ENCODE measurements around the gene ARHGAP18. TPM values are rescaled to one million over a fixed set of nuclear protein-coding genes. Genes with fewer than 3 reads are reported as not detected.

The ARHGAP18 gene
- total and polyA plus RNA-seq, 7 donors = 1.6 to 6.8 (median 5.5) TPM

DNA sequence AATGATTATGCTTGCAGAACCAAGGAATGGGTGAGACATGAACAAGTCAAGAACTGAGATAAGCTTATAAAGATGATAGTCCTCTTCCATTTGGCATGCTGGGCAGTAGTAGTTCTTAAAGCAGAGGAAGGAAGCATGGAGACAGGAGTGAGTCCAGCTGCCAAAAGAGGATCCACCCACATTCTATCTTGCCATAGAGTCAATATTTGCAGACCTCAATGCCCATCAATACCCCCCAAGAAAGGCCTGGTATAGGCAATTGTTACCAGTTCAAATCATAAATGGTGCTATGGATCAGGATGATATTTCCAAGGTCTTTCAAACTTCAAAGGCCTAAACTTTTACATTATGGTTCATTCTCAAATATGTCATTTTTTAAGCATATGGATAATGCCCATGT lies 4.8 kb downstream of the ARHGAP18 start:
- ATAC-seq (no peak), DNase-seq (no peak)
- Histone ChIP-seq H3K4me1 (peaks cover 28% of the 10 kb centered on the region), H3K36me3 (ENCODE audit: insufficient read depth in 1 of 2, low read depth in 1 of 2) (no peaks in the 10 kb centered on the region), H3K4me3 (no peak overlapping the region), H3K27me3 (ENCODE audit: insufficient read depth in 3 of 3, low read length in 2 of 3) (no peaks in the 10 kb centered on the region), H3K27ac (no peak overlapping the region), H3K9me3 (no peaks in the 10 kb centered on the region)
- TF ChIP-seq, protein P1, sequence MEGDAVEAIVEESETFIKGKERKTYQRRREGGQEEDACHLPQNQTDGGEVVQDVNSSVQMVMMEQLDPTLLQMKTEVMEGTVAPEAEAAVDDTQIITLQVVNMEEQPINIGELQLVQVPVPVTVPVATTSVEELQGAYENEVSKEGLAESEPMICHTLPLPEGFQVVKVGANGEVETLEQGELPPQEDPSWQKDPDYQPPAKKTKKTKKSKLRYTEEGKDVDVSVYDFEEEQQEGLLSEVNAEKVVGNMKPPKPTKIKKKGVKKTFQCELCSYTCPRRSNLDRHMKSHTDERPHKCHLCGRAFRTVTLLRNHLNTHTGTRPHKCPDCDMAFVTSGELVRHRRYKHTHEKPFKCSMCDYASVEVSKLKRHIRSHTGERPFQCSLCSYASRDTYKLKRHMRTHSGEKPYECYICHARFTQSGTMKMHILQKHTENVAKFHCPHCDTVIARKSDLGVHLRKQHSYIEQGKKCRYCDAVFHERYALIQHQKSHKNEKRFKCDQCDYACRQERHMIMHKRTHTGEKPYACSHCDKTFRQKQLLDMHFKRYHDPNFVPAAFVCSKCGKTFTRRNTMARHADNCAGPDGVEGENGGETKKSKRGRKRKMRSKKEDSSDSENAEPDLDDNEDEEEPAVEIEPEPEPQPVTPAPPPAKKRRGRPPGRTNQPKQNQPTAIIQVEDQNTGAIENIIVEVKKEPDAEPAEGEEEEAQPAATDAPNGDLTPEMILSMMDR (IDR thresholded peaks at IDR 0.05) = no peak
- intact Hi-C loops (cut with DNase I) = no loop called here

DNA sequence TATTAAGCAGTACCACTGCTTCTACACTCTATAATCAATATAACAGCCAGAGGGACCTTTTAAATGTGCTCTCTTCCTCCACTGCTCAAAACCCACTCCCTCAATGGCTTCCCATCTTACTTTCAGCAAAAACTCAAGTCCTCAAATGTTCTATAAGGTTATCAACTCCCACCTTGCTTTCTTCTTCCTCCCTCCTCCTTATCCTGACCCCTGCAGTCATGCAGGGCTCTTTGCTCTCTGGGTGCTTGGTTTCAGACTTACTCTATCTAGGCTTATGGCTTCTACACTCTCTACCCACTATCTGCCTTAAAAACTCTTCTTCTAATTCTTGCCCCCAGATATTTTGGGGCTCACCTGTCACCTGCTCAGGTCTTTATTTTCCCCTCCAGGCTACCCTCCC lies 5.3 kb downstream of the ARHGAP18 start:
- no peaks in the 10 kb centered on the region for H3K36me3 ChIP-seq (ENCODE audit: insufficient read depth in 1 of 2, low read depth in 1 of 2)
- ATAC-seq (no peak), DNase-seq (no peak)
- H3K27ac ChIP-seq = no peak overlapping the region
- TF ChIP-seq, protein P1 (IDR thresholded peaks at IDR 0.05) = no peak
- no peaks in the 10 kb centered on the region for H3K9me3 ChIP-seq
- no peaks in the 10 kb centered on the region for H3K27me3 ChIP-seq (ENCODE audit: insufficient read depth in 3 of 3, low read length in 2 of 3)
- intact Hi-C loops (cut with DNase I) = no loop called here
- H3K4me3 ChIP-seq = no peak overlapping the region
- peaks cover 33% of the 10 kb centered on the region for H3K4me1 ChIP-seq

DNA sequence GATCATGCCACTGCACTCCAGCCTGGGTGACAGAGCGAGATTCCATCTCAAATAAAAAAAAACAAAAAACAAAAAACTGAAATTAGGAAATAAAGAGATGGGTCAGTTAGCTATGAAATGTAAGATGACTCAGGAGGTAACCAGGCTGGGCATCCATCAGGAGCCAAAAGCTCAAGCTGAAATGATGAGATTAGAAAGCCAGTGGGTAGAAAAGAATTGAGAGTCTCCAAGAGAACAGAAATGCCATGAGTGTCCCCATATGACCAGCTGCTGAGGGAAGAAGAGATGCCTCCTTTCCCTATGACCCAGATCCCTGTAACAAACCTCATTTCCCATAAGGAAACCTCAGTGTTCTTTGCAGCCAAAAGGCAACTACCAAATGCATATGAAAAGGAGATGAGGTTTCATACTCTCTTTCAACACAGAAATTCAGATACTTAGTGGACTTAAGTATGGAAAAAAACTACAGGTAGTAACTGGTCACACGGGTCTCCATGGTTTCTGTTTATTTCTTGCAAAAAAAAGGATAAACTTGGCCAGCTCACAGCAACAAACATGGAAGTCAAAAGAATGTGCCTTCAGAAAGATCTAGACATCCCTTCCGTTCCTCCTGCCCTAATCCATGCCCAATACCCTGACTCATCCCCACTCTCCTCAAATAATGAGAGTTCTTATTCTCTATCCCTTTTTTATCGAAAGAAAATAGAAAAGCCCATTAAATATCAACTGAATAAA lies 8.1 kb downstream of the ARHGAP18 start:
- TF ChIP-seq, protein P1 (IDR thresholded peaks at IDR 0.05) = no peak
- Histone ChIP-seq H3K4me1 (peaks cover 38% of the 10 kb centered on the region), H3K27ac (peak overlapping the region; percentile 44), H3K36me3 (ENCODE audit: insufficient read depth in 1 of 2, low read depth in 1 of 2) (no peaks in the 10 kb centered on the region), H3K9me3 (no peaks in the 10 kb centered on the region), H3K4me3 (no peak overlapping the region), H3K27me3 (ENCODE audit: insufficient read depth in 3 of 3, low read length in 2 of 3) (no peaks in the 10 kb centered on the region)
- no peak for DNase-seq
- intact Hi-C loops (cut with DNase I) = no loop called here
- WGBS, 3 donors = 72 to 92% (median 82%) methylated on average over 4 of the region's 4 CpGs
- peak in 2 of 4 donors; percentile 39 to 47 for ATAC-seq

DNA sequence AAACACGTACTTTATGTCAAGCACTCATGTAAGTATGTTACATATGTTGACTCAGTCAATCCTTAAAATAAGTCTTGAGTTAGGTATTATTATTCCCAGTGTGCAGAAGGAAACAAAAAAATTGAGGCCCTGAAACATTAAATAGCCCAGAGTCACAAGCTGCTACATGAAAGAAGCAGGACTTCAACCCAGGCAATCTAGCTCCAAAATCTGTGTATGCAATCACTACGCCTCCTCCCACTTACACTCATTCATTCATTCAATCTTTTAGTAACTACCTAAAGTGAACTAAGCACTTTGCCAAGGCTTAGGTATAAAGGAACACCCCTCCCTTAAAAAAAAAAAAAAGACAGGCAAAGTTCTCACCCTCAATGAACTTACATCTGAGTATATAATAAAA lies 9.3 kb downstream of the ARHGAP18 start:
- intact Hi-C loops (cut with DNase I) = no loop called here
- TF ChIP-seq, protein P1 (IDR thresholded peaks at IDR 0.05) = no peak
- Histone ChIP-seq H3K36me3 (ENCODE audit: insufficient read depth in 1 of 2, low read depth in 1 of 2) (no peaks in the 10 kb centered on the region), H3K4me3 (no peak overlapping the region), H3K27ac (peak overlapping the region; percentile 44), H3K9me3 (no peaks in the 10 kb centered on the region), H3K4me1 (peaks cover 44% of the 10 kb centered on the region), H3K27me3 (ENCODE audit: insufficient read depth in 3 of 3, low read length in 2 of 3) (no peaks in the 10 kb centered on the region)
- DNase-seq (no peak), ATAC-seq (no peak)
- WGBS, 3 donors = 84 to 97% (median 96%) methylated on average over 2 of the region's 2 CpGs

DNA sequence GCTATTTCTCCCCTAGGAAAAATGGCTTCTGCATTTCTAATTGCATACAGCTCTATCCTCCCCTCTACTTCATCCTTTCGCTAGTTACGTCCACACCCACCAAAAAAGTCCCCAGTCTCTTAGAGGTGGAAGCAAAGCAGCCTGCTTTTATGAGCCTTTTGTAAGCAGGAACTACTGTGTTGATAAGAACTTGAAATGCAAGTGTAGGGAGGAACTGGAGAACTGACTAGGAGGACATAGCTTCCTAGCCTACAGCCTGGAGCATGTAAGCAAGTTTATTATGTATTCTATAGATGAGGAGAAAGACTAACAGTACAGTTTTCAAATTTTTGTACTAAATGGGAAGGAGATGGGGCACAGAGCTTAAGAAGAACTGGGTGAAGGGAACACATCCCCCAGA lies 10.3 kb downstream of the ARHGAP18 start:
- Histone ChIP-seq H3K4me1 (peaks cover 52% of the 10 kb centered on the region), H3K36me3 (ENCODE audit: insufficient read depth in 1 of 2, low read depth in 1 of 2) (no peaks in the 10 kb centered on the region), H3K4me3 (no peak overlapping the region), H3K27me3 (ENCODE audit: insufficient read depth in 3 of 3, low read length in 2 of 3) (no peaks in the 10 kb centered on the region), H3K9me3 (no peaks in the 10 kb centered on the region), H3K27ac (peak overlapping the region; percentile 77)
- ATAC-seq (no peak), DNase-seq (no peak)
- 88 to 93% (median 93%) methylated on average over 2 of the region's 2 CpGs for WGBS, 3 donors
- intact Hi-C loops (cut with DNase I) = no loop called here
- TF ChIP-seq, protein P1 (IDR thresholded peaks at IDR 0.05) = no peak

Measured in psoas muscle (tissue), 8 donors.